HL-60 (cell line): Measurements from ENCODE around the gene CD209.

Source experiments
- DNase-seq, 2 experiments: peaks; one replicate each; pipeline ENCODE4 v3.0.0-alpha.2; 2010 to 2020; ENCODE audit warnings: low read depth in 1 of 2, low spot score in 1 of 2
- H3K27ac ChIP-seq: fragments of 250-450 bp; sonication (Bioruptor Pico); replicated peaks from 2 replicates; pipeline ENCODE4 v1.5.1; 2020; ENCODE audit warnings: mild to moderate bottlenecking, moderate library complexity
- H3K27me3 ChIP-seq: fragments of 250-450 bp; sonication (Bioruptor Pico); 2 replicates; pipeline ENCODE4 v1.5.1; 2021; ENCODE audit warnings: mild to moderate bottlenecking, moderate library complexity; ENCODE audit not compliant: insufficient read depth, poor library complexity, severe bottlenecking
- H3K4me3 ChIP-seq: replicated peaks from 2 replicates; pipeline ENCODE4 v1.5.1; 2011; ENCODE audit warnings: mild to moderate bottlenecking, control low read depth, low read length; ENCODE audit not compliant: insufficient read depth
- CTCF ChIP-seq: IDR thresholded peaks from one replicate; pipeline ENCODE4 v1.5.1; 2011; ENCODE audit warnings: low read length, control low read depth, inconsistent platforms; ENCODE audit not compliant: insufficient read depth
- GABPA ChIP-seq: IDR thresholded peaks from 2 replicates; pipeline ENCODE4 v1.6.1; 2012; ENCODE audit warnings: low read depth
- POLR2AphosphoS5 ChIP-seq: IDR thresholded peaks from 2 replicates; pipeline ENCODE4 v1.6.1; 2012; ENCODE audit warnings: low read depth
- REST ChIP-seq: IDR thresholded peaks from 2 replicates; pipeline ENCODE4 v1.6.1; 2012; ENCODE audit warnings: low read depth; ENCODE audit not compliant: insufficient replicate concordance
- SPI1 ChIP-seq: IDR thresholded peaks from 2 replicates; pipeline ENCODE4 v1.6.1; 2012; ENCODE audit warnings: low read depth, mild to moderate bottlenecking, borderline replicate concordance

The CD209 gene

GRCh38 chr19:7779631-7780486 lies 32.5 kb upstream of the CD209 start:
- TF ChIP-seq GABPA (no peak), SPI1 (no peak), REST (no peak), CTCF (no peak), POLR2AphosphoS5 (no peak)
- no peak for DNase-seq
- H3K27ac ChIP-seq, result no peak overlapping the region
- no peak overlapping the region for H3K4me3 ChIP-seq
- no peaks in the 10 kb centered on the region for H3K27me3 ChIP-seq

GRCh38 chr19:7778081-7778480 lies 30.7 kb upstream of the CD209 start:
- TF ChIP-seq CTCF (no peak), SPI1 (peak; percentile 89), POLR2AphosphoS5 (peak; percentile 80), REST (no peak)
- DNase-seq, result peak; percentile 50 to 69

GRCh38 chr19:7775761-7776160 lies 28.4 kb upstream of the CD209 start:
- no peak overlapping the region for H3K27ac ChIP-seq
- DNase-seq, result no peak
- no peak for TF ChIP-seq CTCF
- no peak for TF ChIP-seq REST
- no peak for TF ChIP-seq SPI1
- TF ChIP-seq POLR2AphosphoS5, result no peak
- TF ChIP-seq GABPA, result no peak
- H3K4me3 ChIP-seq, result no peak overlapping the region
- no peaks in the 10 kb centered on the region for H3K27me3 ChIP-seq

More at GRCh38 chr19:7778081-7778480, 30.7 kb upstream of the CD209 start:
- no peaks in the 10 kb centered on the region for H3K27me3 ChIP-seq
- H3K27ac ChIP-seq, result peak overlapping the region; percentile 41
- H3K4me3 ChIP-seq, result no peak overlapping the region
